ENCODE results near the gene KIDINS220.

The KIDINS220 gene

DNA sequence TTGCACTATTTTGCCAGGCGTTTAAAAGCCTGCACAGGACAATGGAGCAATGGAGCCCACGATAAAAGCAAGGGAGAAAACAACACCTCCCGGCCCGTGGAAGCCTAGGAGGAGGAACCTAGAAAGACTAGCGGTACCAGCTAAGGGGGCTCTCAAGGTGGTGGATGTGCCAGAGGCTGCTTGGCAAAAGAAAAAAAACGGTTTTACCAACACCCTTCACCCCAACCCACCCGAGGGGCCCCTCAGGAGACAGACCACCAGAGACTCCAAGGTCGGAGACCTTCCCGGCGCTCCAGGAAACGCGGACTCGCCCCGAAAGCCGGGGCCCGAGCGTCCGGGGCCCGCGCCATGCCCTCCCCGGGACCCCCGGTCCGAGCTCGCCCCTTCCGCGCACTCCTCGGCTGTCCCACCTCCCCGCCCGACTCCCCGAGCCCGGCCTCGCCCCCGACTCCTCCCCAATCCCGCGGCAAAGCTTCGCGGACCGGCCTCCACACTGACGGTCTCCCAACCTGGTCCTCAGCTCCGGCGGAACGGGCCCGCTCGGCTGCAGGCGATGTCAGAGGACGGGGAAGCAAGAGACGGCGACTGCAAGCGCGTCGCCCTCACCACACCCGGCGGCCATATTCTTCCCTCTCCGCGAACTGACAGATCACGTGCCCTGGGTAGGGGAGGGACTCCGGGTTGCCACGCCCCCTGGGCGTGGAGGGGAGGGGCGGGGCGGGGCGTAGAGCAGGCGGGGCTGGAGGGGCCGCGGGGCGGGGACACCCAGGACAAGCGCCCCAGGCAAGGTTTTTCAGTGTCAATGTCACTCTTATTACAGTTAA, at the start of gene KIDINS220:
Gene KIDINS220, minus strand, starts transcription at position 643 of the 824 bp plus-strand sequence. CDS start 10,520 bp downstream, outside the sequence.
- peak; percentile 83 for DNase-seq

DNA sequence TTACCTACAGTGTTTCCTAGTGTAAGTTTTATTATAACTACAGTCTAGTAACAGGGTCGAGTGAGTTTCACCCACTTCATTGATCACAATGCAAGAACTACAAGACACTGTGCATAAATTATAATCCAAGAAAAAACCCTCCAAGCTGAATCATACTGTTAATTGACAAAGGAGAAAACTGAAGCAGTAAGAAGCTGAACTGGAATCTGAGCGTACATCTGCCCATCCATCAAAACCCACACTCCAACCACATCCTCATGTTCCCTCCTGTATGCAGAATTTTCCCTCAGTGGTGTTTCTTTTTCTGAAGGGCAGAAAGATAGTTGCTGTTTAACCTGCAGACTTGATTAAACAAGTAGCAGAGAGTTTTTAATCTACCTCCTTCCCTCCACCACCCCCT, 49.5 kb upstream of the KIDINS220 start:
- DNase-seq, result no peak

- DNase-seq, result no peak
These were observed 48.7 kb upstream of the KIDINS220 start for GRCh38 chr2:8886202-8886518.

DNA sequence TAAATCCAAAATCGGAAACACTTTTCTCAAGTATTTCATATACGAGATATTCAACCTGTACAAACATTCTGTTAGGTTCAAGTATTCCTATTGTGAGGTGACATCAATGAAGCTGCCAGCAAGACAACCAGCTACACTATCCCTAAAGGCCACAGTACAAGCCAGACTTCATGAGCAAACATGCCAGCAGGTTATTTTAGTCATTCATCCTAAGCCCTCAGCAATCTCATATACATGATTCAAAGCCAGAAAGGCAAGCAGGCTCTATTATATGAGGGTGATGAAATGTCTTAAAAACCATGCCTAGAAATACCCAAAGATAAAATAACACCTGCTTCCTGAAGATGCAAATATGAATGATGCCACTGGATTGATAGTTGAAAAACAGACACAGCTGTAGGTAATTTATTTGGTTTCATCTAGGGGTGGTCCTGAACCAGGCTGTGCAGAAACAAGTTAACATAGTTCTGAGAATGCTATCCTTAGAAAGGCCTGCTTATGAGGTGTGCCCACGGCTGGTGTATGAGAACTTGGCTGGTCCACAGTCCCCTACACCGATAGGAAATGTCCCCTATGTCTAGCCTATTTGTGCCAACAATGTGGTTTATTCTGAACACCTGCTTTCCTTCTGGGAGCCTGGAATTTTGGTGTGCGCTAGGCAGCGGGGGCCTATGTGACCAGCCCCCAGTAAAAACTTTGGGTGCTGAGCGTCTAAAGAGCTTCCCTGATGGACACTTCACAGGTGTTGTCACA, 48.2 kb upstream of the KIDINS220 start:
- DNase-seq, result no peak

DNA sequence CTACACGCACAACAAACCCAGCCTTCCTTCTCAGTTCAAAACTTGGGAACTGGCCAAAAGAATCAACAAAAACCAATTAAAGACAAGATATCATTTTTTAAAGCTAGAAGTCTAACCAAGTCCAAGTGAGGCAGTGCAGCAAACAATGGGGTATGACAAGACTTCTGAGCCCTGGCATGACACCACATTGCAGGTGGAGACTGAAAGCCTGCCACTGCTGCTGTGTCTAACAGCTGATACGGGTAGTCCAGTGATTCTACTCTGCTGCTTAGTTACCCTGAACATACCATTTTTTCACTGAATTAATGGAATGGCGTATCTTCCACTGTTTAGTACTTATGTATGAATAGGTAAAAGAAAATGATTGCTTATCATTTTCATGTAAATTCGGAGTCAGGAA, 47.4 kb upstream of the KIDINS220 start:
- DNase-seq, result no peak

GRCh38 chr2:8882094-8882493, 44.7 kb upstream of the KIDINS220 start:
- no peak for DNase-seq

DNA sequence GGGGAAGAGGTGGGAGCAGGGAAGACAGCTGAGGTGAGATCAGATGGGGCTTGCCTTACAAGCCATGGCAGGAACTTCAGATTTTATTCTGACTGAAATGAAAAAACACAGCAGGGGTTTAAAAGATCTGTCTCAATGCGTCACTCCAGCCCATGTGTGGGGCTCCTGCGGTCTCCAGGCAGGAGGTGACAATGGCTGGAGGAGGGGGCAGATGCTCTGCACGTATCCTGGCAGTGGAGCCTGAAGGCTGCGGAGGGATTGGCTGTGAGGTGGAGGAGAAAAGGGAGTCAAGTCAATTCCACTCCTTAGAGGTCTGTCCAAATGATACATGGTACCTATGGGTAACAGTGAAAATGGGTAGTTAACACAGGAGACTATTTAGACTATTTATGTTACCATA, 40.5 kb upstream of the KIDINS220 start:
- DNase-seq, result no peak

DNA sequence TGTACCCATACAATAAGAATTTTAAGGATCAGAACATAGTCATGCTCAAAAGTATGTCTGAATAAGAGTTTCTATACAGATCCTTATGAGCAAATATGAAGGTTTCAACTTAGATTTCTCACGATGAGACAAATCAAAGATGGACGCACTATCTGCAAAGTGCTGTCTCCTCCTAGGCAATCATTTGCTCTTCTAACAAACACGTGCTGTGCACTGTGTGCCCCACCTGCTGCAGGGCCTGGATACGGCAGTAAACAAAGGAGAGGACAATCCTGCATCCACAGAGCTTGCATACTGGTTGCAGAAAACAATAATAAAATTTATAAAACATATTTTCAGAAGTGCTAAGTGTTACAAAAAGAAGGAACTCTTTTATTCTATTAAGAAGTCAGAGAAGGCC, 39.9 kb upstream of the KIDINS220 start:
- DNase-seq, result no peak

DNA sequence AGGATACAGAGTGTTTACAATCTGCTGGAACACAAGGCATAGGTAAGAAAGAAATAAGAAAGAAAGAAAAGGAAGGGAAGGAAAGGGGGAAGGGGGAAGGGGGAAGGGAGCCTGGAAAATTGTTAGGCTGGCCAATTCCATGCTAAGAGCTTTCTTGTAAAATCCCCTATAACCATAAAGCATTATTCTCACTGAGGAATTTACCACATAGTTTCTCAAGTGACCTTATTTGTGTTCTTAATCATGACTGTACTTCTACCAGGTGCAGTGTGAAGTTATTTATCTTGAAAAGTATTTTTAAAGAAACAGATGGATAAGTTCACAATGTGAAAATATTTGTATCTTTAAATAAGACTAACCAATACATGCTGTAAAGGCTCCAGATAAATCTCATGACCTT, 39.2 kb upstream of the KIDINS220 start:
- DNase-seq, result no peak

GRCh38 chr2:8872821-8873432, 35.5 kb upstream of the KIDINS220 start:
- DNase-seq, result peak; percentile 19

DNA sequence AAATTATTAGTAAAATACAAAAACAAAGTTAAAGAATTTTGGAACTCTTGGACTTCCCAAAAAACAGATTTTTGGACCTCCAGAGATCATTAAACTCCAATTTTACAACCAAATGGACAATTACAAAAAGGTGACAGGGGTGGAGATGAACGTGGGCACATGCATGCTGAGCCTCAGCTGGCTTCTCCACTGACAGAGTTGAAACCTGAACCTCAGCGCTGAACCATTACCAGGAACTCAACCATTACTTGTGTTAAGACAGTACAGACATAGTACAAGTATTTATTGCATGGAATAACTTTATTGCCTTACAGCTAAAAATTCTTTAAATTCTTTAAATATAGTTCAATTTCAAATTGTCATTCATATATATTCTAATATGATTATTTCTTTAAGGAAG, 33.0 kb upstream of the KIDINS220 start:
- DNase-seq, result no peak

DNA sequence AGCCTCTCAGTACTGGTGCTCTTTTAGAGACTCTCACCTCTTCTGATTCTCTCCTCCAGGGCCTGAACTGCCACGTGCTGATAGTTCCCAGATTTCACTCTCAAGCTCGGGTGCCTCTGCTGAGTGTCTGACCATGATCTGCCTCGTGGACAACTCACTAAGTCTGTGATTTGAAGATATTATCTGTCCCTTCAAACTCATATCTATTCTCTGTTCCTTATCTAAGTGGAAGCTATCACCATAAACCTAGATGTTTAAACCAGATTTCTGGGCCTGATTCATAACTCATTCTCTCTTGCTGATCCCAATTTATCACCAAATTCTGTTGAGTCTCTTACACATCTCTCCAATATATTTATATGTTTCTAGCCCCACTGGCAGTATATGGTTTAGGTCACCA, 29.9 kb upstream of the KIDINS220 start:
- no peak for DNase-seq

- DNase-seq, result no peak
These were observed 26.0 kb upstream of the KIDINS220 start for GRCh38 chr2:8863331-8863953.

DNA sequence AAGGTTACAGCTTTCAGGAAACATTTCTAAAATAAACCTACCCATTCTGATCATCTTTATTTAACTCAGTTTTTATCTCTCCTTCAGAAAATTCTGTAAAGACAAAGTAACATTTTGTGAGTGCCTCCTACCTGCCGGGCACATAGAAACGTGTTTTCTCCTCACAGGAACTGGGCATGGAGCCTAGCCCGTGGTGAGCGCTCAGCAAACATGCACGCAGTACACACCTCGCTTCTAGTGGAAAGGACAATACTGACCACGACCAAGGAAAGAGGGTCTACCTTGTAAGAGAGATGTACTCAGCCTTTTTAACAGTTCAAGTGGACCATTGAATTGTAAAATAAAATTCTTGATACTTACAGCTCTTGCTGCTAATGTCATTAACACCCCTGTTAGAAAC, 24.8 kb upstream of the KIDINS220 start:
- DNase-seq, result no peak

GRCh38 chr2:8861797-8862196, 24.4 kb upstream of the KIDINS220 start:
- DNase-seq, result no peak

- DNase-seq, result no peak
These were observed 22.8 kb upstream of the KIDINS220 start for GRCh38 chr2:8860239-8860638.

DNA sequence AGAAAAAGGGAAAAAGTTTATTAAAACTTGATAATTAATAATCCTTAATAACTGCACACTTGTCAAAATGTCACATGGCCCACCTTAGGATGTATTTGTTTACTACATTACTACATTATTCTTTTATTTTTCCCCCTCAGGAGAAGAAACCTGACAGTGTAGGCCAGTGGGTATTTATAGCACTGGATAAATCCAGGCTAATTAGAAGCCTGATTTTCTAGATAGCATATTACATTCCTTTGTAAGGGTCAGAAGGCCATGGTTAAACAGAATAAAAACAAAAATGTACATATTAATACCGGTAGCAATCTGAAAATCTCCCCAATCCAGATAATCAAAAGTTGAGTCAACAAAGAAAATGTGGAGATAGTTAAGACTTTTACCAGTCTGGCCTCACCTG, 21.5 kb upstream of the KIDINS220 start:
- no peak for DNase-seq

DNA sequence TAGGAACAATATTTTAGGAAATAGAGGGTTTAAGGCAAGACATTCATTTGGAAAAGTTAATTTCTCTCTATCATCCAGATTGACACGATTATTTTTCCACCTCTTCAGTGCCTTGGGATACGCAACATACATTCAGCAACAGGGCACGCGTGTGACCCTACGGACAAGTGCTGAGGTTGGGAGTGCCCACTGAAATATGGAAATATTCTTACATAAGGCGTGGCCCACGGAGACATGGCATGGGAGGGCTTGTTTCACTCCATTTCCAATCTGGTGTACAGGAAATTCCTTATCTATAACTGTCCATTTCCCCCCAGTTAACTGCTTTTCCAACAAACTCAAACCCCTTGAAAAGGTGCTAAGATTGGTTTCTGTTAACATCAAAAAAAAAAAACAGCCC, 20.9 kb upstream of the KIDINS220 start:
- DNase-seq, result no peak

- no peak for DNase-seq
These were observed 20.3 kb upstream of the KIDINS220 start for GRCh38 chr2:8857709-8858108.

- DNase-seq, result no peak
These were observed 18.8 kb upstream of the KIDINS220 start for GRCh38 chr2:8856176-8856575.

GRCh38 chr2:8855010-8855409, 17.6 kb upstream of the KIDINS220 start:
- DNase-seq, result no peak

DNA sequence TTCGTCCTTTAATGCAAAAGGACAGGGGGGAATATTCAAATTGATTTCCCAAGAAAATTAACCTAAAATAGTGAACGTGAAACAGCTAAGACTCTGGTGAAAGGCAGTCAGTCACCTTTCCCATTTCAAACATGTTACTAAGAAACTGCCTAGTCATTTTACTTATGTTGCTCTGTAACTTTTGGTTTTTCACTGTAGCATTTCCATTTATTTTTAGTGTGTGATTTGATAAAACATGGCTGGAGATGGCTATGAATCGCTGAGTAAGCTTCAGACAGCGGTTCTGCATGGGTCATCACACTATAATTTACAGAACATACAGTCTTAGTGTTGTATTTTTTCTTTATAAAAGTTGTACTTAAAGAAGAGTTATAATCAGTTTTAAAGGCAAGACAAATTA, 16.0 kb upstream of the KIDINS220 start:
- no peak for DNase-seq

GRCh38 chr2:8851811-8852560, 14.6 kb upstream of the KIDINS220 start:
- no peak for DNase-seq

Measured in CD4-positive, alpha-beta T cell treated with Interleukin-4 for 4 hours (primary cell).